Liver (tissue), 9 donors: ENCODE measurements around the gene OR10A2. TPM values are rescaled to one million over a fixed set of nuclear protein-coding genes. Genes with fewer than 3 reads are reported as not detected.

Source experiments
- DNase-seq: peaks from one replicate; pipeline ENCODE4 v3.0.0-alpha.2; 2017; ENCODE audit warnings: low spot score
- H3K27ac ChIP-seq, 2 donors: one replicate each; pipeline ENCODE4 v1.7.0; 2013; ENCODE audit warnings: inconsistent platforms in 2 of 2, low read length in 2 of 2, control low read depth in 1 of 2, low read depth in 1 of 2, mild to moderate bottlenecking in 1 of 2
- H3K27me3 ChIP-seq, 4 donors: one replicate each; pipeline versions ENCODE4 v1.6.1 to v1.7.0; 2013; ENCODE audit warnings: low read length in 3 of 4, inconsistent platforms in 1 of 4, mild to moderate bottlenecking in 1 of 4, moderate library complexity in 1 of 4; ENCODE audit not compliant: control insufficient read depth in 4 of 4, insufficient read depth in 4 of 4
- H3K36me3 ChIP-seq, 4 donors: one replicate each; pipeline versions ENCODE4 v1.6.1 to v1.7.0; 2013; ENCODE audit warnings: low read length in 3 of 4, mild to moderate bottlenecking in 3 of 4, low read depth in 1 of 4, moderate library complexity in 1 of 4; ENCODE audit not compliant: control insufficient read depth in 4 of 4, insufficient read depth in 3 of 4
- H3K4me1 ChIP-seq, 4 donors: one replicate each; pipeline versions ENCODE4 v1.6.1 to v1.7.0; 2013; ENCODE audit warnings: low read length in 3 of 4, mild to moderate bottlenecking in 3 of 4, moderate library complexity in 1 of 4; ENCODE audit not compliant: control insufficient read depth in 4 of 4, insufficient read depth in 4 of 4
- H3K4me3 ChIP-seq, 3 donors: one replicate each; pipeline versions ENCODE4 v1.6.1 to v1.7.0; 2013; ENCODE audit warnings: low read length in 3 of 3, control low read depth in 1 of 3, low read depth in 1 of 3, mild to moderate bottlenecking in 1 of 3
- H3K9ac ChIP-seq, 2 donors: one replicate each; pipeline ENCODE4 v1.7.0; 2013; ENCODE audit warnings: low read length in 2 of 2, mild to moderate bottlenecking in 2 of 2, moderate library complexity in 2 of 2, control low read depth in 1 of 2, low read depth in 1 of 2
- H3K9me3 ChIP-seq, 4 donors: one replicate each; pipeline versions ENCODE4 v1.6.1 to v1.7.0; 2013; ENCODE audit warnings: low read length in 3 of 4; ENCODE audit not compliant: control insufficient read depth in 4 of 4
- EGR1 ChIP-seq, 2 donors: IDR thresholded peaks; 2 replicates each; pipeline ENCODE4 v1.6.1; 2016 to 2018; ENCODE audit warnings: antibody characterized with exemption in 2 of 2, low read depth in 2 of 2
- FOXA1 ChIP-seq: IDR thresholded peaks from 2 replicates; pipeline ENCODE4 v1.6.1; 2016; ENCODE audit warnings: antibody characterized with exemption
- FOXA2 ChIP-seq: IDR thresholded peaks from 2 replicates; pipeline ENCODE4 v1.6.1; 2016; ENCODE audit warnings: antibody characterized with exemption
- GABPA ChIP-seq, 2 donors: IDR thresholded peaks in 1 of 2; conservative IDR thresholded peaks in 1 of 2; 2 replicates each; pipeline ENCODE4 v1.6.1; 2016; ENCODE audit warnings: antibody characterized with exemption in 2 of 2, mild to moderate bottlenecking in 1 of 2, moderate library complexity in 1 of 2
- HNF4A ChIP-seq, 2 donors: conservative IDR thresholded peaks; 2 replicates each; pipeline ENCODE4 v1.6.1; 2016; ENCODE audit warnings: antibody characterized with exemption in 2 of 2, mild to moderate bottlenecking in 2 of 2
- HNF4G ChIP-seq: IDR thresholded peaks from 2 replicates; pipeline ENCODE4 v1.6.1; 2016; ENCODE audit warnings: antibody characterized with exemption
- JUND ChIP-seq, 2 donors: IDR thresholded peaks; 2 replicates each; pipeline ENCODE4 v1.6.1; 2016; ENCODE audit warnings: antibody characterized with exemption in 2 of 2
- NR2F2 ChIP-seq: IDR thresholded peaks from 2 replicates; pipeline ENCODE4 v1.6.1; 2016; ENCODE audit warnings: antibody characterized with exemption
- RAD21 ChIP-seq, 2 donors: IDR thresholded peaks; 2 replicates each; pipeline ENCODE4 v1.6.1; 2016; ENCODE audit warnings: antibody characterized with exemption in 2 of 2, mild to moderate bottlenecking in 2 of 2
- RXRA ChIP-seq, 2 donors: IDR thresholded peaks; 2 replicates each; pipeline ENCODE4 v1.6.1; 2017 to 2018; ENCODE audit warnings: antibody characterized with exemption in 2 of 2, mild to moderate bottlenecking in 1 of 2
- SP1 ChIP-seq: IDR thresholded peaks from 2 replicates; pipeline ENCODE4 v1.6.1; 2018; ENCODE audit warnings: antibody characterized with exemption, mild to moderate bottlenecking
- TAF1 ChIP-seq: conservative IDR thresholded peaks from 2 replicates; pipeline ENCODE4 v1.6.1; 2016; ENCODE audit warnings: antibody characterized with exemption, mild to moderate bottlenecking
- YY1 ChIP-seq: IDR thresholded peaks from 2 replicates; pipeline ENCODE4 v1.6.1; 2016; ENCODE audit warnings: antibody characterized with exemption, mild to moderate bottlenecking
- WGBS: extraction: QIAGEN DNeasy Blood & Tissue Kit; methylation state at CpG from one replicate; pipeline ENCODE4 v1.1.7; 2013; 5-methylcytosine and 5-hydroxymethylcytosine counted together
- polyA plus RNA-seq, 2 donors: library from polyadenylated mRNA; stranded (reverse) in 1 of 2; unstranded in 1 of 2; fragments of 200-250 nt in 1 of 2; fragments of >200 nt in 1 of 2; fragmentation: Nextera tagmentation in 1 of 2; extraction: Ambion mirVana in 1 of 2; gene quantifications; one replicate each; pipeline versions ENCODE4 v1.2.1 to v1.2.3, GENCODE V29; 2013 to 2015
- total RNA-seq, 2 donors: library from RNA; depleted of rRNA; stranded (reverse); fragments of >200 nt; gene quantifications; one replicate each; pipeline ENCODE4 v1.2.3, GENCODE V29; 2014
- TF ChIP-seq, protein P1 (sequence below): fragments of 150-350 bp; IDR thresholded peaks from 2 replicates; pipeline ENCODE4 v1.5.1; 2017; ENCODE audit warnings: improper control_type of control experiment, low read depth, low read length; ENCODE audit not compliant: missing input control
- TF ChIP-seq, protein P2 (sequence below): IDR thresholded peaks from 2 replicates; pipeline ENCODE4 v1.6.1; 2016; ENCODE audit warnings: antibody characterized with exemption, mild to moderate bottlenecking
- TF ChIP-seq, protein P3 (sequence below): IDR thresholded peaks from 2 replicates; pipeline ENCODE4 v1.6.1; 2016; ENCODE audit warnings: antibody characterized with exemption
- TF ChIP-seq, protein P4 (sequence below): IDR thresholded peaks from 2 replicates; pipeline ENCODE4 v1.6.1; 2016; ENCODE audit warnings: antibody characterized with exemption
- TF ChIP-seq, protein P5 (sequence below): IDR thresholded peaks from 2 replicates; pipeline ENCODE4 v1.6.1; 2016; ENCODE audit warnings: antibody characterized with exemption
- donor health status: healthy.
- donor health status: healthy.
- donor health status: healthy.
- donor health status: healthy.
- donor health status: healthy.

The OR10A2 gene
- total and polyA plus RNA-seq, 4 donors, result not detected

DNA sequence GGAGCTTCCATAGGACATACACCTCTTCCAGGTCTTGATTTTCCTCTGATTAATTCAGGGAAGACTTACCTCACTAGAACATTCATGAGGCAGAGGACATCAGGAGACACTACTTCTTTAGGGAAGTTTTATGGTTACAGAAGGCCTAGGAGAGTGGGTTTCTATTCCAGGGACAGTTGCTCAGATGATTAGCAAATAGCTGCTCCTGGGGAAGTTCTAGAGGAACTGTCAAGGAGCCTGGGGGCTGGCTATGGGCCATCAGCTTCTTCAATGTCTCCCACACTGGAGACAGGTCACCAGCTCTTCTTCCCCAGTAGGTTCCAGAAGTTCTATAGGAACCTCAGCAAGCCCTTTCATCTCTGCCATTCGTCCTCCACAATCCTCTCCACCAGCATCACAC lies 28.8 kb upstream of the OR10A2 start:
- no peak for DNase-seq
- TF ChIP-seq, protein P1, sequence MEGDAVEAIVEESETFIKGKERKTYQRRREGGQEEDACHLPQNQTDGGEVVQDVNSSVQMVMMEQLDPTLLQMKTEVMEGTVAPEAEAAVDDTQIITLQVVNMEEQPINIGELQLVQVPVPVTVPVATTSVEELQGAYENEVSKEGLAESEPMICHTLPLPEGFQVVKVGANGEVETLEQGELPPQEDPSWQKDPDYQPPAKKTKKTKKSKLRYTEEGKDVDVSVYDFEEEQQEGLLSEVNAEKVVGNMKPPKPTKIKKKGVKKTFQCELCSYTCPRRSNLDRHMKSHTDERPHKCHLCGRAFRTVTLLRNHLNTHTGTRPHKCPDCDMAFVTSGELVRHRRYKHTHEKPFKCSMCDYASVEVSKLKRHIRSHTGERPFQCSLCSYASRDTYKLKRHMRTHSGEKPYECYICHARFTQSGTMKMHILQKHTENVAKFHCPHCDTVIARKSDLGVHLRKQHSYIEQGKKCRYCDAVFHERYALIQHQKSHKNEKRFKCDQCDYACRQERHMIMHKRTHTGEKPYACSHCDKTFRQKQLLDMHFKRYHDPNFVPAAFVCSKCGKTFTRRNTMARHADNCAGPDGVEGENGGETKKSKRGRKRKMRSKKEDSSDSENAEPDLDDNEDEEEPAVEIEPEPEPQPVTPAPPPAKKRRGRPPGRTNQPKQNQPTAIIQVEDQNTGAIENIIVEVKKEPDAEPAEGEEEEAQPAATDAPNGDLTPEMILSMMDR, result no peak
- TF ChIP-seq GABPA (IDR thresholded peaks at IDR 0.05 in 1 of 2, conservative IDR thresholded peaks at IDR 0.05 in 1 of 2) (no peak), RAD21 (IDR thresholded peaks at IDR 0.05) (no peak), HNF4A (conservative IDR thresholded peaks at IDR 0.05) (no peak), FOXA1 (no peak), HNF4G (no peak), SP1 (no peak), NR2F2 (no peak), JUND (IDR thresholded peaks at IDR 0.05) (no peak), EGR1 (IDR thresholded peaks at IDR 0.05; ENCODE audit: low read depth in 2 of 2) (no peak)
- TF ChIP-seq, protein P2, sequence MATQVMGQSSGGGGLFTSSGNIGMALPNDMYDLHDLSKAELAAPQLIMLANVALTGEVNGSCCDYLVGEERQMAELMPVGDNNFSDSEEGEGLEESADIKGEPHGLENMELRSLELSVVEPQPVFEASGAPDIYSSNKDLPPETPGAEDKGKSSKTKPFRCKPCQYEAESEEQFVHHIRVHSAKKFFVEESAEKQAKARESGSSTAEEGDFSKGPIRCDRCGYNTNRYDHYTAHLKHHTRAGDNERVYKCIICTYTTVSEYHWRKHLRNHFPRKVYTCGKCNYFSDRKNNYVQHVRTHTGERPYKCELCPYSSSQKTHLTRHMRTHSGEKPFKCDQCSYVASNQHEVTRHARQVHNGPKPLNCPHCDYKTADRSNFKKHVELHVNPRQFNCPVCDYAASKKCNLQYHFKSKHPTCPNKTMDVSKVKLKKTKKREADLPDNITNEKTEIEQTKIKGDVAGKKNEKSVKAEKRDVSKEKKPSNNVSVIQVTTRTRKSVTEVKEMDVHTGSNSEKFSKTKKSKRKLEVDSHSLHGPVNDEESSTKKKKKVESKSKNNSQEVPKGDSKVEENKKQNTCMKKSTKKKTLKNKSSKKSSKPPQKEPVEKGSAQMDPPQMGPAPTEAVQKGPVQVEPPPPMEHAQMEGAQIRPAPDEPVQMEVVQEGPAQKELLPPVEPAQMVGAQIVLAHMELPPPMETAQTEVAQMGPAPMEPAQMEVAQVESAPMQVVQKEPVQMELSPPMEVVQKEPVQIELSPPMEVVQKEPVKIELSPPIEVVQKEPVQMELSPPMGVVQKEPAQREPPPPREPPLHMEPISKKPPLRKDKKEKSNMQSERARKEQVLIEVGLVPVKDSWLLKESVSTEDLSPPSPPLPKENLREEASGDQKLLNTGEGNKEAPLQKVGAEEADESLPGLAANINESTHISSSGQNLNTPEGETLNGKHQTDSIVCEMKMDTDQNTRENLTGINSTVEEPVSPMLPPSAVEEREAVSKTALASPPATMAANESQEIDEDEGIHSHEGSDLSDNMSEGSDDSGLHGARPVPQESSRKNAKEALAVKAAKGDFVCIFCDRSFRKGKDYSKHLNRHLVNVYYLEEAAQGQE, result no peak
- TF ChIP-seq, protein P3, sequence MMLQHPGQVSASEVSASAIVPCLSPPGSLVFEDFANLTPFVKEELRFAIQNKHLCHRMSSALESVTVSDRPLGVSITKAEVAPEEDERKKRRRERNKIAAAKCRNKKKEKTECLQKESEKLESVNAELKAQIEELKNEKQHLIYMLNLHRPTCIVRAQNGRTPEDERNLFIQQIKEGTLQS, result no peak
- no peaks in the 10 kb centered on the region for H3K4me1 ChIP-seq
- peaks cover 0 to 5% (median 0%) of the 10 kb centered on the region in 4 donors for H3K27me3 ChIP-seq
- no peak overlapping the region for H3K4me3 ChIP-seq
- 69% methylated on average over 1 of the region's 1 CpG for WGBS
- H3K9me3 ChIP-seq, result no peaks in the 10 kb centered on the region
- no peak overlapping the region for H3K9ac ChIP-seq
- no peaks in the 10 kb centered on the region for H3K36me3 ChIP-seq
- no peak overlapping the region for H3K27ac ChIP-seq

DNA sequence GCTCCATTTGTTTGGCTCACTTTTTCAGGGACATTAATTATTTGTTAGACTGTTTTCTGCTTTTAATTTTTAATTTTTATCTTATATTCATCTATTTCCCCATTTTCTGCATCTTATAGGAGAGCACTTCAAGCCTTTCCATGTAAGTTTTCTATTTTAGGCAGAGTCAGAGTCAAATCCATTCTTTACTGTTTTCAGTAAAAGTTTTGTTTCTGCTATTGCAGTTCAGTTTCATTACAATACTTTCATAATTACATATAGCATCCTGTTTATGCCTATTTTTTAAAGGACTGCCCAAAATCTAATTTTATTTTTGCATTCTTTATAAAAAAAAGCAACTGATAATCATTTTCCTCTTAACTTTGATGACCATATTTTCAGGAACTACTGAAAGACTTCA lies 21.2 kb upstream of the OR10A2 start:
- Histone ChIP-seq H3K36me3 (no peaks in the 10 kb centered on the region), H3K4me1 (no peaks in the 10 kb centered on the region), H3K27me3 (peaks cover 0 to 4% (median 0%) of the 10 kb centered on the region in 4 donors), H3K27ac (no peak overlapping the region), H3K4me3 (no peak overlapping the region), H3K9me3 (peaks cover 0 to 12% (median 5%) of the 10 kb centered on the region in 4 donors), H3K9ac (no peak overlapping the region)
- DNase-seq, result no peak
- TF ChIP-seq NR2F2 (no peak), RXRA (IDR thresholded peaks at IDR 0.05) (no peak), EGR1 (IDR thresholded peaks at IDR 0.05; ENCODE audit: low read depth in 2 of 2) (no peak), RAD21 (IDR thresholded peaks at IDR 0.05) (no peak), YY1 (no peak), FOXA2 (no peak), GABPA (IDR thresholded peaks at IDR 0.05 in 1 of 2, conservative IDR thresholded peaks at IDR 0.05 in 1 of 2) (no peak), HNF4A (conservative IDR thresholded peaks at IDR 0.05) (no peak), TAF1 (no peak), JUND (IDR thresholded peaks at IDR 0.05) (no peak)
- TF ChIP-seq, protein P4, sequence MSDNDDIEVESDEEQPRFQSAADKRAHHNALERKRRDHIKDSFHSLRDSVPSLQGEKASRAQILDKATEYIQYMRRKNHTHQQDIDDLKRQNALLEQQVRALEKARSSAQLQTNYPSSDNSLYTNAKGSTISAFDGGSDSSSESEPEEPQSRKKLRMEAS, result no peak
- TF ChIP-seq, protein P3, result no peak
- TF ChIP-seq, protein P1, result no peak
- TF ChIP-seq, protein P5, sequence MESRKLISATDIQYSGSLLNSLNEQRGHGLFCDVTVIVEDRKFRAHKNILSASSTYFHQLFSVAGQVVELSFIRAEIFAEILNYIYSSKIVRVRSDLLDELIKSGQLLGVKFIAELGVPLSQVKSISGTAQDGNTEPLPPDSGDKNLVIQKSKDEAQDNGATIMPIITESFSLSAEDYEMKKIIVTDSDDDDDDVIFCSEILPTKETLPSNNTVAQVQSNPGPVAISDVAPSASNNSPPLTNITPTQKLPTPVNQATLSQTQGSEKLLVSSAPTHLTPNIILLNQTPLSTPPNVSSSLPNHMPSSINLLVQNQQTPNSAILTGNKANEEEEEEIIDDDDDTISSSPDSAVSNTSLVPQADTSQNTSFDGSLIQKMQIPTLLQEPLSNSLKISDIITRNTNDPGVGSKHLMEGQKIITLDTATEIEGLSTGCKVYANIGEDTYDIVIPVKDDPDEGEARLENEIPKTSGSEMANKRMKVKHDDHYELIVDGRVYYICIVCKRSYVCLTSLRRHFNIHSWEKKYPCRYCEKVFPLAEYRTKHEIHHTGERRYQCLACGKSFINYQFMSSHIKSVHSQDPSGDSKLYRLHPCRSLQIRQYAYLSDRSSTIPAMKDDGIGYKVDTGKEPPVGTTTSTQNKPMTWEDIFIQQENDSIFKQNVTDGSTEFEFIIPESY, result no peak
- TF ChIP-seq, protein P2, result no peak
